CD4-positive, alpha-beta T cell treated with Interleukin-4 for 4 hours (primary cell): ENCODE measurements around the gene B3GAT1.

Source experiments
- DNase-seq: peaks from one replicate; pipeline ENCODE4 v3.0.0-alpha.2; 2020

B3GAT1 gene

GRCh38 chr11:134441281-134441680, 29.2 kb upstream of the B3GAT1 start:
- DNase-seq = no peak

GRCh38 chr11:134440851-134441250, 28.8 kb upstream of the B3GAT1 start:
- no peak for DNase-seq

GRCh38 chr11:134438542-134439537, 26.8 kb upstream of the B3GAT1 start:
- DNase-seq = no peak

GRCh38 chr11:134437821-134438220, 25.8 kb upstream of the B3GAT1 start:
- no peak for DNase-seq

- DNase-seq = no peak
Observed at GRCh38 chr11:134436781-134437180, 24.7 kb upstream of the B3GAT1 start.

GRCh38 chr11:134433806-134434205, 21.8 kb upstream of the B3GAT1 start:
- DNase-seq = no peak

GRCh38 chr11:134433251-134433650, 21.2 kb upstream of the B3GAT1 start:
- DNase-seq = no peak

- no peak for DNase-seq
Observed at GRCh38 chr11:134432776-134433175, 20.7 kb upstream of the B3GAT1 start.

GRCh38 chr11:134429106-134429505, 17.1 kb upstream of the B3GAT1 start:
- DNase-seq = no peak

- no peak for DNase-seq
Observed at GRCh38 chr11:134425816-134426536, 13.9 kb upstream of the B3GAT1 start.

GRCh38 chr11:134425413-134425812, 13.4 kb upstream of the B3GAT1 start:
- DNase-seq = no peak

GRCh38 chr11:134423106-134423505, 11.1 kb upstream of the B3GAT1 start:
- no peak for DNase-seq

- no peak for DNase-seq
Observed at GRCh38 chr11:134417871-134418840, 6.1 kb upstream of the B3GAT1 start.

- DNase-seq = no peak
Observed at GRCh38 chr11:134416726-134417125, 4.7 kb upstream of the B3GAT1 start.

- DNase-seq = no peak
Observed at GRCh38 chr11:134414766-134415765, 3.0 kb upstream of the B3GAT1 start.

GRCh38 chr11:134413826-134414731, 2.0 kb upstream of the B3GAT1 start:
- no peak for DNase-seq

- no peak for DNase-seq
Observed at GRCh38 chr11:134413043-134413825, 1.2 kb upstream of the B3GAT1 start.

- no peak for DNase-seq
Observed at GRCh38 chr11:134410766-134411165, 1.3 kb downstream of the B3GAT1 start.
